GM18498 (cell line): Measurements from ENCODE around the gene CASK.

Source experiments
- ATAC-seq: cut with Tn5 transposase; IDR thresholded peaks from one replicate; pipeline ENCODE4 v1.9.1; 2021; ENCODE audit warnings: mild to moderate bottlenecking, moderate library complexity; ENCODE audit not compliant: unreplicated experiment

Gene CASK

GRCh38 chrX:41481264-41482109, 441.9 kb downstream of the CASK start:
- ATAC-seq = no peak

- no peak for ATAC-seq
These were observed 442.7 kb downstream of the CASK start for GRCh38 chrX:41480508-41481260.

- no peak for ATAC-seq
These were observed 444.9 kb downstream of the CASK start for GRCh38 chrX:41478381-41478911.

GRCh38 chrX:41475591-41476241, 447.6 kb downstream of the CASK start:
- no peak for ATAC-seq

GRCh38 chrX:41475191-41475590, 448.2 kb downstream of the CASK start:
- ATAC-seq = no peak

- ATAC-seq = no peak
These were observed 448.6 kb downstream of the CASK start for GRCh38 chrX:41474726-41475100.

GRCh38 chrX:41473936-41474725, 449.2 kb downstream of the CASK start:
- no peak for ATAC-seq

- no peak for ATAC-seq
These were observed 451.0 kb downstream of the CASK start for GRCh38 chrX:41472231-41472815.

- no peak for ATAC-seq
These were observed 451.6 kb downstream of the CASK start for GRCh38 chrX:41471786-41472185.

GRCh38 chrX:41470706-41471105, 452.6 kb downstream of the CASK start:
- ATAC-seq = no peak

GRCh38 chrX:41468647-41469323, 454.6 kb downstream of the CASK start:
- ATAC-seq = no peak
